Caco-2 (cell line): ENCODE data around the gene POLD1. TPM values are rescaled to one million over a fixed set of nuclear protein-coding genes. Genes with fewer than 3 reads are reported as not detected.

Experiments used
- BruUV-seq: library from RNA; stranded (reverse); fragments of 400-500 nt; replicated peaks from 2 replicates; lab custom pipeline; 2021; lab: Mats Ljungman, UMichigan
- CTCF ChIA-PET: fragments of 300-600 bp; sonication (Branson Sonifier 250); formaldehyde crosslinking; loops from one replicate; lab custom pipeline; 2022; ENCODE audit warnings: antibody characterized with exemption; lab: Charles Lee
- POLR2A ChIA-PET: fragments of 300-600 bp; sonication (Branson Sonifier 250); formaldehyde crosslinking; loops from one replicate; lab custom pipeline; 2022; ENCODE audit warnings: antibody characterized with exemption; lab: Charles Lee
- DNase-seq, 2 experiments: peaks; one replicate each; pipeline versions ENCODE4 v3.0.0 to v3.0.0-alpha.2; 2020 to 2022
- H3K27me3 ChIP-seq: replicated peaks from 2 replicates; pipeline ENCODE4 v1.6.0; 2011; ENCODE audit warnings: low read length; ENCODE audit not compliant: control insufficient read depth, insufficient read depth
- H3K36me3 ChIP-seq: 2 replicates; pipeline ENCODE4 v1.5.1; 2011; ENCODE audit warnings: low read length; ENCODE audit not compliant: control insufficient read depth, insufficient read depth
- H3K4me1 ChIP-seq: fragments of 250-450 bp; sonication (Bioruptor Pico); 2 replicates; pipeline ENCODE4 v1.5.1; 2020; ENCODE audit warnings: mild to moderate bottlenecking
- H3K4me3 ChIP-seq: 2 replicates; pipeline ENCODE4 v1.5.1; 2011; ENCODE audit warnings: low read depth, mild to moderate bottlenecking, control low read depth, low read length
- H3K9me3 ChIP-seq: fragments of 250-450 bp; sonication (Bioruptor Pico); 2 replicates; pipeline ENCODE4 v1.5.1; 2020; ENCODE audit warnings: mild to moderate bottlenecking, moderate library complexity
- H3K27ac Mint-ChIP-seq: one replicate; pipeline ENCODE4 v1.8.0; 2022; ENCODE audit warnings: mixed read lengths; ENCODE audit not compliant: unreplicated experiment
- H3K27me3 Mint-ChIP-seq: one replicate; pipeline ENCODE4 v1.8.0; 2022; ENCODE audit warnings: mixed read lengths; ENCODE audit not compliant: insufficient read depth, unreplicated experiment
- H3K36me3 Mint-ChIP-seq: one replicate; pipeline ENCODE4 v1.8.0; 2022; ENCODE audit warnings: mild to moderate bottlenecking, mixed read lengths; ENCODE audit not compliant: insufficient read depth, unreplicated experiment
- H3K4me1 Mint-ChIP-seq: one replicate; pipeline ENCODE4 v1.8.0; 2022; ENCODE audit warnings: low read depth, mixed read lengths; ENCODE audit not compliant: unreplicated experiment
- H3K4me3 Mint-ChIP-seq: one replicate; pipeline ENCODE4 v1.8.0; 2022; ENCODE audit warnings: mild to moderate bottlenecking, moderate library complexity, mixed read lengths; ENCODE audit not compliant: unreplicated experiment
- H3K9me3 Mint-ChIP-seq: one replicate; pipeline ENCODE4 v1.8.0; 2022; ENCODE audit warnings: mixed read lengths; ENCODE audit not compliant: unreplicated experiment
- intact Hi-C: fragments of 100-400 bp; cut with micrococcal nuclease; formaldehyde crosslinking; loops from one replicate; pipeline ENCODE4 v1.10.0; 2022; ENCODE audit not compliant: unreplicated experiment
- total RNA-seq: library from RNA; stranded (reverse); gene quantifications from 2 replicates; pipeline ENCODE4 v1.2.3, GENCODE V29; 2022
- TF ChIP-seq, protein P1 (sequence below), 2 experiments: fragments of 200-600 bp in 1 of 2; IDR thresholded peaks; 1 replicate in 1 of 2; 2 replicates in 1 of 2; pipeline versions ENCODE4 v1.5.1 to v1.8.0; 2011 to 2022; ENCODE audit warnings: antibody characterized with exemption in 1 of 2, control low read depth in 1 of 2, inconsistent platforms in 1 of 2, low read depth in 1 of 2, low read length in 1 of 2, mild to moderate bottlenecking in 1 of 2, moderate library complexity in 1 of 2; ENCODE audit not compliant: insufficient read depth in 1 of 2, severe bottlenecking in 1 of 2, unreplicated experiment in 1 of 2

The POLD1 gene
- total RNA-seq, 1 experiment from 2014 or later = 128 TPM

DNA sequence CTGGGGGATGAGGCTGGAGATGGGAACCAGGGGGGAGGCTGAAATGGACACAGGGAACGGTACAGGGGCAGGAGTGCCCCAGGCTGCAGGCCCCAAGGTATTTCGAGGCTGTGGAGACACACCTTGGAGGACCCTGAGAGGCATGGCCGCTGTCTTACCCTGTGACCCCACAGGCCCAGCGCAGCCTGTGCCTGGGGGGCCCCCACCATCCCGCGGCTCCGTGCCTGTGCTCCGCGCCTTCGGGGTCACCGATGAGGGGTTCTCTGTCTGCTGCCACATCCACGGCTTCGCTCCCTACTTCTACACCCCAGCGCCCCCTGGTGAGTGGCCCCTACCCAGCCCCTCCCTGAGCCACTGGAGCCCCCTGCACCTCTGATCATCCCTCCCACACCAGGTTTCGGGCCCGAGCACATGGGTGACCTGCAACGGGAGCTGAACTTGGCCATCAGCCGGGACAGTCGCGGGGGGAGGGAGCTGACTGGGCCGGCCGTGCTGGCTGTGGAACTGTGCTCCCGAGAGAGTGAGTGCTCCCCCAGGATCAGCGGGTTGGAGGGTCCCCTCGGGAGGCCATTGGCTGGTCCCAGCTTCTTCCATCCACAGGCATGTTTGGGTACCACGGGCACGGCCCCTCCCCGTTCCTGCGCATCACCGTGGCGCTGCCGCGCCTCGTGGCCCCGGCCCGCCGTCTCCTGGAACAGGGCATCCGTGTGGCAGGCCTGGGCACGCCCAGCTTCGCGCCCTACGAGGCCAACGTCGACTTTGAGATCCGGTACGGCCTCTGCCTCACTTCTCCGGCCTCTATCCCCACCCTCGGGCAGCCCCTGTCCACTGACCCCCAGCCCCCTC lies 17.7 kb downstream of the POLD1 start:
- peaks cover 5% of the 10 kb centered on the region; the same call in 1 of the 2 replicates for H3K36me3 ChIP-seq
- H3K9me3 ChIP-seq = no peaks in the 10 kb centered on the region
- ChIA-PET CTCF (no interaction called here), POLR2A (no interaction called here)
- H3K27me3 ChIP-seq = no peaks in the 10 kb centered on the region
- Mint-ChIP-seq H3K27ac (no peak overlapping the region), H3K9me3 (no peaks in the 10 kb centered on the region), H3K4me1 (peaks cover 8% of the 10 kb centered on the region), H3K36me3 (peaks cover 71% of the 10 kb centered on the region), H3K4me3 (no peak overlapping the region), H3K27me3 (no peaks in the 10 kb centered on the region)
- H3K4me3 ChIP-seq = no peak overlapping the region
- DNase-seq = no peak
- intact Hi-C loops = no loop called here
- BruUV-seq = TSS peak; percentile 46
- TF ChIP-seq, protein P1, sequence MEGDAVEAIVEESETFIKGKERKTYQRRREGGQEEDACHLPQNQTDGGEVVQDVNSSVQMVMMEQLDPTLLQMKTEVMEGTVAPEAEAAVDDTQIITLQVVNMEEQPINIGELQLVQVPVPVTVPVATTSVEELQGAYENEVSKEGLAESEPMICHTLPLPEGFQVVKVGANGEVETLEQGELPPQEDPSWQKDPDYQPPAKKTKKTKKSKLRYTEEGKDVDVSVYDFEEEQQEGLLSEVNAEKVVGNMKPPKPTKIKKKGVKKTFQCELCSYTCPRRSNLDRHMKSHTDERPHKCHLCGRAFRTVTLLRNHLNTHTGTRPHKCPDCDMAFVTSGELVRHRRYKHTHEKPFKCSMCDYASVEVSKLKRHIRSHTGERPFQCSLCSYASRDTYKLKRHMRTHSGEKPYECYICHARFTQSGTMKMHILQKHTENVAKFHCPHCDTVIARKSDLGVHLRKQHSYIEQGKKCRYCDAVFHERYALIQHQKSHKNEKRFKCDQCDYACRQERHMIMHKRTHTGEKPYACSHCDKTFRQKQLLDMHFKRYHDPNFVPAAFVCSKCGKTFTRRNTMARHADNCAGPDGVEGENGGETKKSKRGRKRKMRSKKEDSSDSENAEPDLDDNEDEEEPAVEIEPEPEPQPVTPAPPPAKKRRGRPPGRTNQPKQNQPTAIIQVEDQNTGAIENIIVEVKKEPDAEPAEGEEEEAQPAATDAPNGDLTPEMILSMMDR (IDR thresholded peaks at IDR 0.05; ENCODE audit: insufficient read depth in 1 of 2, low read depth in 1 of 2, low read length in 1 of 2, severe bottlenecking in 1 of 2, unreplicated experiment in 1 of 2) = no peak
- H3K4me1 ChIP-seq = no peaks in the 10 kb centered on the region

DNA sequence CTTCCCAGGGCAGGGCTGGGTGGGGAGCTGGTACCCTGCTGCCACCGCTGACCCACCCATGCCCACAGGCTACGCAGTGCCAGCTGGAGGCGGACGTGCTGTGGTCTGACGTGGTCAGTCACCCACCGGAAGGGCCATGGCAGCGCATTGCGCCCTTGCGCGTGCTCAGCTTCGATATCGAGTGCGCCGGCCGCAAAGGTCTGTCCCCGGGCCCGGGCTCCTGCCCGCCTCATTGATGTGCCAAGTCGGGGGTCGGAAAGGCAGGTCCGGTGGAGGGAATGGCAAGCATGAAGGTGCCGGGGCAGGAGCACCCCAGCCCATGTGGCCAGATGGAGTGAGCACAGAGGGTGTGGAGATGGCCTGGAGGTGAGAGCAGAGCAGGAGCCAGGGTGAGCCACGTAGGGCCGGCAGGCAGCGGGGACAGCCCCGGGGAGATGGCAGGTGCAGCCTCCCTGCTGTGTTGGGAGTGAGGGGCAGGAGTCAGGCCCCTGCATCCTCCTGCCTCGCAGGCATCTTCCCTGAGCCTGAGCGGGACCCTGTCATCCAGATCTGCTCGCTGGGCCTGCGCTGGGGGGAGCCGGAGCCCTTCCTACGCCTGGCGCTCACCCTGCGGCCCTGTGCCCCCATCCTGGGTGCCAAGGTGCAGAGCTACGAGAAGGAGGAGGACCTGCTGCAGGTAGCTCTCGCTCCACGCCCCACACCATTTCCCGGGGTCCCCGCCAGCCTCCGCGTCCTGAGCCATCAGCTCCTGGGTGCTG lies 18.6 kb downstream of the POLD1 start:
- Mint-ChIP-seq H3K27ac (no peak overlapping the region), H3K4me3 (no peak overlapping the region), H3K36me3 (peaks cover 75% of the 10 kb centered on the region), H3K9me3 (no peaks in the 10 kb centered on the region), H3K27me3 (no peaks in the 10 kb centered on the region), H3K4me1 (peaks cover 6% of the 10 kb centered on the region)
- H3K9me3 ChIP-seq = no peaks in the 10 kb centered on the region
- ChIA-PET CTCF (no interaction called here), POLR2A (no interaction called here)
- peaks cover 5% of the 10 kb centered on the region; the same call in 1 of the 2 replicates for H3K36me3 ChIP-seq
- intact Hi-C loops = no loop called here
- TF ChIP-seq, protein P1 (IDR thresholded peaks at IDR 0.05; ENCODE audit: insufficient read depth in 1 of 2, low read depth in 1 of 2, low read length in 1 of 2, severe bottlenecking in 1 of 2, unreplicated experiment in 1 of 2) = no peak
- no TSS peak for BruUV-seq
- no peaks in the 10 kb centered on the region for H3K27me3 ChIP-seq
- no peak for DNase-seq
- no peaks in the 10 kb centered on the region for H3K4me1 ChIP-seq
- no peak overlapping the region for H3K4me3 ChIP-seq

DNA sequence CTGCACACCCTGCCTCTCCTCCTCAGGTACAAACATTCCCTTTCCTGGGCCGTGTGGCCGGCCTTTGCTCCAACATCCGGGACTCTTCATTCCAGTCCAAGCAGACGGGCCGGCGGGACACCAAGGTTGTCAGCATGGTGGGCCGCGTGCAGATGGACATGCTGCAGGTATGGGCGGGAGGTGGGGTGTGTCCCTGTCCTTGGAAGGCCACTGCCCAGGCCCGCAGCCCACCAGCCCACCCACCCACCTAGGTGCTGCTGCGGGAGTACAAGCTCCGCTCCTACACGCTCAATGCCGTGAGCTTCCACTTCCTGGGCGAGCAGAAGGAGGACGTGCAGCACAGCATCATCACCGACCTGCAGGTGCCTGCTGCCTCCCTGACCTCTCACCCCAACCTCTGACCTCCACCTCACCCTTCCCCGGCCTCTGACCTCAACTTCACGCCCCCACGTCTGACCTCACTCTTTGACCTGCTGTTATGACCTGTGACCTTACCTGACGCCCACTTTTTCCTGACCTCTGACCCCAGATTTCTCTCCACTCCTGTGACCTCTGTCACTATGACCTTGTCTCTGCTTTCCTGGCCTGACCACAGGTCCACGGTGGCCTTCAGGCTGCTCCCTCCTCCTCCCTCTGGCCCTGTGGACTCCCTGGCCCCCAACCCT lies 22.1 kb downstream of the POLD1 start:
- BruUV-seq = no TSS peak
- no peaks in the 10 kb centered on the region for H3K9me3 Mint-ChIP-seq

More for the DNA sequence above, 22.1 kb downstream of the POLD1 start:
- intact Hi-C loops = no loop called here
- CTCF ChIA-PET = interaction anchor here (1.2 kb wide), 1 partner anchor 30 kb away, joined by 13 read pairs; the partner anchor contains the start of gene NR1H2
- peak overlapping the region; percentile 14 for H3K4me3 Mint-ChIP-seq
- peaks cover 74% of the 10 kb centered on the region for H3K36me3 Mint-ChIP-seq
- TF ChIP-seq, protein P1 (IDR thresholded peaks at IDR 0.05; ENCODE audit: insufficient read depth in 1 of 2, low read depth in 1 of 2, low read length in 1 of 2, severe bottlenecking in 1 of 2, unreplicated experiment in 1 of 2) = no peak
- Histone ChIP-seq H3K4me1 (peaks cover 11% of the 10 kb centered on the region), H3K27me3 (no peaks in the 10 kb centered on the region), H3K9me3 (no peaks in the 10 kb centered on the region), H3K4me3 (no peak overlapping the region), H3K36me3 (peaks cover 7% of the 10 kb centered on the region)
- H3K27me3 Mint-ChIP-seq = no peaks in the 10 kb centered on the region
- POLR2A ChIA-PET = no interaction called here
- H3K27ac Mint-ChIP-seq = no peak overlapping the region
- H3K4me1 Mint-ChIP-seq = no peaks in the 10 kb centered on the region
- no peak for DNase-seq
